GM23248 (cell line): ENCODE data around the gene CYB5RL. TPM values are rescaled to one million over a fixed set of nuclear protein-coding genes. Genes with fewer than 3 reads are reported as not detected.

Source experiments
- DNase-seq: peaks from one replicate; pipeline ENCODE4 v3.0.0-alpha.2; 2015
- H2AFZ ChIP-seq: fragments of 200-600 bp; sonication (generic); 2 replicates; pipeline ENCODE4 v1.6.1; 2016; ENCODE audit warnings: antibody characterized with exemption
- H3F3A ChIP-seq: fragments of 200-600 bp; sonication (generic); 2 replicates; pipeline ENCODE4 v1.6.1; 2016; ENCODE audit warnings: mild to moderate bottlenecking, antibody characterized with exemption, mixed run types; ENCODE audit not compliant: insufficient read depth
- H3K27ac ChIP-seq: fragments of 200-600 bp; sonication (generic); 2 replicates; pipeline ENCODE4 v1.5.1; 2016; ENCODE audit warnings: mild to moderate bottlenecking
- H3K27me3 ChIP-seq: fragments of 200-600 bp; sonication (generic); replicated peaks from 2 replicates; pipeline ENCODE4 v1.6.1; 2016; ENCODE audit warnings: mild to moderate bottlenecking; ENCODE audit not compliant: insufficient read depth
- H3K36me3 ChIP-seq: fragments of 200-600 bp; sonication (generic); 2 replicates; pipeline ENCODE4 v1.6.1; 2016; ENCODE audit warnings: low read depth, mild to moderate bottlenecking
- H3K4me1 ChIP-seq: fragments of 200-600 bp; sonication (generic); 2 replicates; pipeline ENCODE4 v1.6.1; 2016; ENCODE audit warnings: mild to moderate bottlenecking; ENCODE audit not compliant: insufficient read depth
- H3K4me2 ChIP-seq: fragments of 200-600 bp; sonication (generic); one replicate; pipeline ENCODE4 v1.6.1; 2016; ENCODE audit warnings: mild to moderate bottlenecking; ENCODE audit not compliant: unreplicated experiment
- H3K4me3 ChIP-seq: fragments of 200-600 bp; sonication (generic); 2 replicates; pipeline ENCODE4 v1.5.1; 2016; ENCODE audit warnings: mild to moderate bottlenecking
- H3K79me2 ChIP-seq: fragments of 200-600 bp; sonication (generic); 2 replicates; pipeline ENCODE4 v1.6.1; 2016; ENCODE audit warnings: mild to moderate bottlenecking; ENCODE audit not compliant: insufficient read depth
- H3K9ac ChIP-seq: fragments of 200-600 bp; sonication (generic); 2 replicates; pipeline ENCODE4 v1.6.1; 2016; ENCODE audit warnings: mild to moderate bottlenecking
- H3K9me2 ChIP-seq: fragments of 200-600 bp; sonication (generic); 2 replicates; pipeline ENCODE4 v1.6.1; 2016; ENCODE audit warnings: mixed run types, mild to moderate bottlenecking, moderate library complexity; ENCODE audit not compliant: insufficient read depth
- H3K9me3 ChIP-seq: fragments of 200-600 bp; sonication (generic); one replicate; pipeline ENCODE4 v1.6.1; 2017; ENCODE audit warnings: low read depth
- H4K20me1 ChIP-seq: fragments of 200-600 bp; sonication (generic); 2 replicates; pipeline ENCODE4 v1.6.0; 2016; ENCODE audit not compliant: insufficient read depth
- EZH2 ChIP-seq: fragments of 200-600 bp; sonication (generic); IDR thresholded peaks from 2 replicates; pipeline ENCODE4 v1.6.1; 2018; ENCODE audit warnings: antibody characterized with exemption, mild to moderate bottlenecking; ENCODE audit not compliant: insufficient read depth, poor library complexity, severe bottlenecking
- EZH2phosphoT487 ChIP-seq: fragments of 200-600 bp; sonication (generic); IDR thresholded peaks from 2 replicates; pipeline ENCODE4 v1.6.1; 2018; ENCODE audit warnings: antibody characterized with exemption, moderate library complexity, mild to moderate bottlenecking, low read depth; ENCODE audit not compliant: insufficient read depth
- WGBS, 2 experiments: methylation state at CpG; one replicate each; pipeline ENCODE4 v1.1.6; 2015 to 2017; ENCODE audit warnings: low lambda C conversion rate in 2 of 2, low coverage in 1 of 2; ENCODE audit errors: missing lambda C conversion rate in 2 of 2; 5-methylcytosine and 5-hydroxymethylcytosine counted together
- in situ Hi-C: fragments of 300-500 bp; cut with MboI; formaldehyde crosslinking; loops from 2 replicates; pipeline ENCODE4 v1.15.0; 2020
- polyA plus RNA-seq: library from polyadenylated mRNA; unstranded; fragments of >200 nt; fragmentation: Nextera tagmentation; extraction: Ambion mirVana; gene quantifications from 2 replicates; pipeline ENCODE4 v1.2.1, GENCODE V29; 2016
- total RNA-seq: library from RNA; depleted of rRNA; stranded (reverse); fragments of >200 nt; shearing (Covaris generic); gene quantifications from 2 replicates; pipeline ENCODE4 v1.2.3, GENCODE V29; 2014

Gene CYB5RL
- total and polyA plus RNA-seq, 2 experiments from 2014 or later = 2.5 to 3.3 TPM

DNA sequence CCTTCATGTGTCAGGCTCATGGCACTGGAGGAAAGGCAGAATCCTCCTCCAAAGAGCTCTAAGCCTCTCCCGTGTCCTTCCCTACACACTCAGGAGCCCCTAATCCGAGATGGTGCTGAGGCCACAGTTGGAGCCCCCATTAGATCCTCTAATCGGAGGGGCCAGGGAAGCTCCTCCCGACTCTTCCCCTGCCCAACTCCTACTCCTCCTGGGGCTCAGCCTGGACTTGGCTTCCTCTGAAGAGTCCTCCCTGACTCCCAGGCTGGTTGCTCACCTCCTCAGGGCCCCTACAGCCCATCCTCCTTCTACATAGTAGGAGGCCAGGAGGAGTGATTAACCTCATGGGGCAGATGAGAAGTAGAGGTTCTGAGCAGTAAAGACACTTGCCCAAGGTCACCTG lies 25.7 kb downstream of the CYB5RL start:
- Histone ChIP-seq H3K4me3 (no peak overlapping the region), H3K4me2 (no peak overlapping the region), H3K36me3 (no peaks in the 10 kb centered on the region), H3K9me2 (no peaks in the 10 kb centered on the region), H2AFZ (no peak overlapping the region), H3K9me3 (no peaks in the 10 kb centered on the region), H3F3A (no peaks in the 10 kb centered on the region), H4K20me1 (no peaks in the 10 kb centered on the region), H3K9ac (no peak overlapping the region), H3K79me2 (no peaks in the 10 kb centered on the region), H3K4me1 (no peaks in the 10 kb centered on the region), H3K27ac (no peak overlapping the region), H3K27me3 (no peaks in the 10 kb centered on the region)
- DNase-seq = no peak
- WGBS, 2 experiments = 86 to 94% methylated on average over 4 of the region's 4 CpGs
- no peak for TF ChIP-seq EZH2
- no peak for TF ChIP-seq EZH2phosphoT487
- in situ Hi-C loops = no loop called here

DNA sequence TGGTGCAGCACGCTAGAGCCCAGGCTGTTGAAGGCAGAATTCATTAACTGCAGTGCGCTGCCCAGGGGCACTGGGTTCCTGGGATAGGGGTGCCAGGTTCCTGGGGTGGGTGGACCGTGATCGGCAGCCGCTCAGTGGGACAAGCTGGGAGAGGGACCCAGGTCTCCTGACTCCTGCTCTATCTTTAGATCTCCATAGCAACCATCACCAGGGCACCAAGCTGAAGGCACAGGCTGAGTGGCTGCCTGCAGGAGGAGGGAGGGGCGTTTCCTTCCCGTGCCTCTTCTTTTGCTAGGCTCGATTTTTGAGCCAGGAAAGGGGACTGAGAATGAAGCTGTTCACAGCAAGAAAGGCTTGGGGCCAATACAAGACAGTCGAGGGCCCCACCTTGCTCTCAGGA lies 26.1 kb downstream of the CYB5RL start:
- Histone ChIP-seq H3K27ac (no peak overlapping the region), H4K20me1 (no peaks in the 10 kb centered on the region), H3K4me3 (no peak overlapping the region), H3K9me2 (no peaks in the 10 kb centered on the region), H3K79me2 (no peaks in the 10 kb centered on the region), H3K4me2 (no peak overlapping the region), H3K27me3 (no peaks in the 10 kb centered on the region), H2AFZ (no peak overlapping the region), H3K9me3 (no peaks in the 10 kb centered on the region), H3K36me3 (no peaks in the 10 kb centered on the region), H3F3A (no peaks in the 10 kb centered on the region), H3K9ac (no peak overlapping the region), H3K4me1 (no peaks in the 10 kb centered on the region)
- in situ Hi-C loops = no loop called here
- TF ChIP-seq EZH2 = no peak
- no peak for TF ChIP-seq EZH2phosphoT487
- no peak for DNase-seq
- 81 to 83% methylated on average over 9 of the region's 9 CpGs for WGBS, 2 experiments

DNA sequence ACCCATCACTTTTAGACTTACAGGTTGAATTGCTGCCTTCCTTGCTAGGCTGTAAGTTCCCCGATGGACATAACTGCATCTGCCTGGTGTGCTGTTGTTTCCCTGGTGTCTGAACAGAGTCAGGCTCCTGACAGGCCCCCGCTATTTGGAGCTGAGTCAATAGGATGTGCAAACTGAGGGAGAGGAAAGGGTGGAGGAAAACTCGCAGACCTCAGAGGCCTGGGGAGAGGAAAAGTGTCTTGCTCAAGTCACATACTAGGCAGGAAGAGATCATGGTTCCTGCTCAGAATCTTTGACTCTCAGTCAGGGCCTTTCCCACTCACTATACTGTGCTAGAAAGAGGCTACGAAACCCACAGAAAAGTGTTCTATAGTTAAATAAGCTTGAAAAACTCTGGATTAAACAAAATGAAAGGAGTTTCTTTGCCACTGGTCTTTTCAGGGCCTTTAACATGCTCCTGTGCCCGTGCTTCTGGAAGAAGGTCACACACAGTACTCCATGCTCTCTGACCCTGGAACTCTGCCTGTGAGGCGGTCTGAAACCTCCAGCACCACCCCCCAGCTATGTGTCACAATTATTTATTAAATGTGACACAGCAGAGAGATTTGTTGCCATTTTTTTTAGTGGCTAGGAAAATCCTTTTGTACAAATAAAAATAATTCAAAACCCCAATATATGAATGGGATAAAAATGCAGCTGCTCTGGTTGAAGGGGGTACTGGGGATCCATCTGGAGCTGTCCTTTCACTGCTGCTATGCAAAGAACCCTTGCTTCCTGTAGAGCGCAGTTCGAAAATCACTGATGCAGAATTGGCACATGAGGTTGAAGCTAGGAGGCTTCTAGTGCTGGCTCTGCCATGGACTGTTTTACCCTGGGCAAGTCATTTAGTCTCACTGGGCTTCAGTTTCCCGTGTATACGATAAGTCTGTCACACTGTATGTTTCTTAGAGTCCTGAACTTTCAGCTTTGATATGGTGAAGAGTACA lies 26.9 kb downstream of the CYB5RL start:
- Histone ChIP-seq H3K27ac (no peak overlapping the region), H3K9me3 (no peaks in the 10 kb centered on the region), H3K36me3 (no peaks in the 10 kb centered on the region), H3K27me3 (no peaks in the 10 kb centered on the region), H4K20me1 (no peaks in the 10 kb centered on the region), H3K9me2 (no peaks in the 10 kb centered on the region), H3K4me2 (no peak overlapping the region), H2AFZ (no peak overlapping the region), H3K79me2 (no peaks in the 10 kb centered on the region), H3K4me1 (no peaks in the 10 kb centered on the region), H3F3A (no peaks in the 10 kb centered on the region), H3K9ac (no peak overlapping the region), H3K4me3 (no peak overlapping the region)
- in situ Hi-C loops = no loop called here
- WGBS, 2 experiments = 89 to 90% methylated on average over 10 of the region's 10 CpGs
- no peak for TF ChIP-seq EZH2
- no peak for DNase-seq

DNA sequence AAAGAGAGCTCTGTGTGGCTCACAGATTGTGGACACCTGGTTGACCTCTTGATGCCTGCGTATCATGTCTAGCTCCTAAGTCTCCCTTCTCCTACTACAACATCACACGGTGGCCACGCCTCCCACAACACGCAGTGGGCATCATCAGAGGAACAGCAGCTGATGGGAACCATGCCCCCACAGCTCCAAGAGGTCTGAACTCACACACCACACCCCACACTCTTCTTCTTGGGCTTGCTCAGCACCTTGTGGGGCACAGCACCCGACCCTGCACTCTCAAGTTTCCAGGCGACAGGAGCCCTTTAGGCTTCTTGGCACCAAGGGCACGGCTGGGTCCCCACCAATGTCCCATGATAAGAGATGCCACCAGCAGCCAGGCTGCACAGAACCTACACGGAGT lies 28.2 kb downstream of the CYB5RL start:
- in situ Hi-C loops = no loop called here
- H3K79me2 ChIP-seq = no peaks in the 10 kb centered on the region
- H3K9me3 ChIP-seq = no peaks in the 10 kb centered on the region
- 87 to 94% methylated on average over 8 of the region's 8 CpGs for WGBS, 2 experiments
- no peak overlapping the region for H3K4me3 ChIP-seq
- TF ChIP-seq EZH2 (no peak), EZH2phosphoT487 (no peak)
- no peak overlapping the region for H2AFZ ChIP-seq
- H3K36me3 ChIP-seq = no peaks in the 10 kb centered on the region
- H3K4me2 ChIP-seq = no peak overlapping the region
- H4K20me1 ChIP-seq = no peaks in the 10 kb centered on the region
- no peaks in the 10 kb centered on the region for H3K27me3 ChIP-seq
- no peak overlapping the region for H3K27ac ChIP-seq
- H3K9me2 ChIP-seq = no peaks in the 10 kb centered on the region
- peaks cover 9% of the 10 kb centered on the region; the same call in 1 of the 2 replicates for H3F3A ChIP-seq
- DNase-seq = no peak
- no peak overlapping the region for H3K9ac ChIP-seq
- H3K4me1 ChIP-seq = no peaks in the 10 kb centered on the region
